ENCODE results near the gene EPG5.
"Not testable (repeated sequence)": the region's sequence is repeated elsewhere in the genome, so short reads cannot be mapped to it uniquely, and the experiment has no call there.

EPG5 gene, protein sequence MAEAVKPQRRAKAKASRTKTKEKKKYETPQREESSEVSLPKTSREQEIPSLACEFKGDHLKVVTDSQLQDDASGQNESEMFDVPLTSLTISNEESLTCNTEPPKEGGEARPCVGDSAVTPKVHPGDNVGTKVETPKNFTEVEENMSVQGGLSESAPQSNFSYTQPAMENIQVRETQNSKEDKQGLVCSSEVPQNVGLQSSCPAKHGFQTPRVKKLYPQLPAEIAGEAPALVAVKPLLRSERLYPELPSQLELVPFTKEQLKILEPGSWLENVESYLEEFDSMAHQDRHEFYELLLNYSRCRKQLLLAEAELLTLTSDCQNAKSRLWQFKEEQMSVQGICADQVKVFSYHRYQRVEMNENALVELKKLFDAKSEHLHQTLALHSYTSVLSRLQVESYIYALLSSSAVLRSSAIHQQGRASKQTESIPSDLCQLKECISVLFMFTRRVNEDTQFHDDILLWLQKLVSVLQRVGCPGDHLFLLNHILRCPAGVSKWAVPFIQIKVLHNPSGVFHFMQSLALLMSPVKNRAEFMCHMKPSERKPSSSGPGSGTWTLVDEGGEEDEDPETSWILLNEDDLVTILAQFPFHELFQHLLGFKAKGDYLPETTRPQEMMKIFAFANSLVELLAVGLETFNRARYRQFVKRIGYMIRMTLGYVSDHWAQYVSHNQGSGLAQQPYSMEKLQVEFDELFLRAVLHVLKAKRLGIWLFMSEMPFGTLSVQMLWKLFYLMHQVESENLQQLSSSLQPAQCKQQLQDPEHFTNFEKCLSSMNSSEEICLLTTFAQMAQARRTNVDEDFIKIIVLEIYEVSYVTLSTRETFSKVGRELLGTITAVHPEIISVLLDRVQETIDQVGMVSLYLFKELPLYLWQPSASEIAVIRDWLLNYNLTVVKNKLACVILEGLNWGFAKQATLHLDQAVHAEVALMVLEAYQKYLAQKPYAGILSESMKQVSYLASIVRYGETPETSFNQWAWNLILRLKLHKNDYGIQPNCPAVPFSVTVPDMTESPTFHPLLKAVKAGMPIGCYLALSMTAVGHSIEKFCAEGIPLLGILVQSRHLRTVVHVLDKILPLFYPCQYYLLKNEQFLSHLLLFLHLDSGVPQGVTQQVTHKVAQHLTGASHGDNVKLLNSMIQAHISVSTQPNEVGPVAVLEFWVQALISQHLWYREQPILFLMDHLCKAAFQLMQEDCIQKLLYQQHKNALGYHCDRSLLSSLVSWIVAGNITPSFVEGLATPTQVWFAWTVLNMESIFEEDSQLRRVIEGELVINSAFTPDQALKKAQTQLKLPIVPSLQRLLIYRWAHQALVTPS (N-terminal part only)

DNA sequence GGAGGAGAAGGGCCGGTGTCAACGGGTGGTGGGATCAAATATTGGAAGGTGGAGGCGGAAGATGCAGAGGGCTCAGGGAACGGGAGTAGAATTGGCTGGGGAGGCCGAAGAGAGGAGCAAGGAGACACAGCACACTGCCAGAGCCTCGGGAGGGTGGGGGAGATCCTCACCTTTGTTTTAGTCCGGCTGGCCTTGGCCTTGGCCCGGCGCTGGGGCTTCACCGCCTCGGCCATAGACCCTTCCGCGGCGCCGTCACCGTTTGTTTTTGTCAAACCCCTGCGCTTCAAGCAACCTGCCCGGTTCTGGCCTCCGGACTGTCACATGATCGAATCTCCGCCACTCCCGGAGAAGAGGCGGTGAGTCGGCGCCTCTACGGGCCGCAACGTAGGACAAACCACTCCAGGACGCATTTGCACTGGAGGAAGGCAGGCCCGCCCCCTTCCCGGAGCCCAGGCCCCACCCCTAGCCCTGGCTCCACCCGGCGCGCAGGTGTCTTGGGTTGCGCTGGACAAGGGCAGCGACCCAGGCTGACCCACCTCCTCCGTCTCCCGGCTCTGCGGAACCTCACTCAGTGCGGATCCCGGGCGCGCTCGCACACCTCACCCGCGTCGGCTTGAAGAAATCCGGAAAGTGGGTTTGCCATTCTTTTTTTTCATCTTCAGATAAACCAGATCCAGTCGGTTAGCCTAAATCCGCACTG lies at the start of gene EPG5:
EPG5 (minus strand) TSS at position 323 of the 700 bp plus-strand sequence; CDS start at position 233, 90 bp downstream.
- peak; percentile 85 to 90 (median 89) for DNase-seq

DNA sequence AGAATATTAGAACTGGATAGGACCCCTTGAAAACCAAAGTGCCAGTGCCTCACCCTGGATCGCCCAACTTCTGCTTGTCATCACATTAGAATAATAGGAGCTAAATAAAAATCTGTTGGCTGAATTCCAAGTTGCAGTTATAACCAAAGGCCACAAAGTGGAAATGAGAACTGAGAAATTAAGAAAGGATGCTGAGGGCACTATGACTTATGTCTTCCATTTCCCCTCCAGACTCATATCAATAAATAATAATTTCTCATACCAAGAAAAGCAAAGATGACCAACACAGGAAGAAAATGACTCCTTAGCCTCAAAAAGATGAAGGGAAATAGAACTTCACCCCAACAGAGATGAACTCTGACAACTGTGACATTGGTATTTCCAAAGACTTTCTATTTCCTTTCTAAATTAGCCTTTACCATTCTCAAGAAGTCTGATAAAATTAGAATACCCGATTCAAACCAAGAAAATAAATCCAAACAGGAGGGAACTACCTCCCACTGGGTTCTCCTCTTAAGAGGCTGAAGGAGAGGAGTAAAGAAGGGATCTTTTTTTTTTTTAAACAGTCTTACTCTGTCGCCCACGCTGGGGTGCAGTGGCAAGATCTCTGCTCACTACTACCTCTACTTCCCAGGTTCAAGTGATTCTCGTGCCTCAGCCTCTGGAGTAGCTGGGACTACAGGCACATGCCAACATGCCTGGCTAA lies 46.5 kb upstream of the EPG5 start:
- DNase-seq: no peak

DNA sequence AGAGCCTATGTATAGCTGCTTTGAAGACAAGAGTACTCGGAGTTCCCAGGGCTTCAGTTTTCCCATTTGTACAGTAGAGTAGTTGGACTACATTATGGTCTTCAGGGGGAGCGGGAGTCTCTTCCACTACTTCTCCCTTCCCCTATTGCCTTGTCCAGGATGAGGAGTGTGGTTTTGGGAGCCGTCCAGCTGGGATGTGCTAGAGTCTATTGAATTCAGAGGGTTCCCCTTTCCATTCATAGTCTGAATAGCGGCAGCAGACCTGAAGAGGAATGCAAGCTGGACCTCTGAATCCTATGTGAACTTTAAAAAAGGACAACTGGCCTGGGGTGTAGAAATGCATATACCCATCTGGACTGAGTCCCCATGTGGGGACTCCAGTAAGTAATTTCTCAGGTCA lies 43.5 kb upstream of the EPG5 start:
- no peak for DNase-seq

DNA sequence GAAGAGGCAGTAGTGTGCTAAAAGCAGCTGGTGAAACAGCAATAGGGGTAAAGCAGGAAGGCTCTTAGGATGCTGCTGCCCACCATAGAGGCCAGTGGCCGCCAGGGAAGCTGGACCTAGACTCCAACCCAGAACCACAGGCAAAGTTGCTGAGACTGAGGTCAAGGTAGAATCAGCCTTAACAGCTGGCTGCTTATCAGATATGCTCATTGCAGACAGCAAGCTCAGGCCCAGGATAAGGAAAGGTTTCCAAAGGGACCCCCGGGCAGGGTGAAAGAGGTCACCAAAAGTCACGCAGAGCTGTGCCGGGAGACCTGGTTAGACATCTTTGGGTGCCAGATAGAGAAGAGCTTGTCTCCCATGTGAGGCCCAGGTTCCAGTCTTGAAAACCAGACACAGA lies 42.9 kb upstream of the EPG5 start:
- DNase-seq: no peak

DNA sequence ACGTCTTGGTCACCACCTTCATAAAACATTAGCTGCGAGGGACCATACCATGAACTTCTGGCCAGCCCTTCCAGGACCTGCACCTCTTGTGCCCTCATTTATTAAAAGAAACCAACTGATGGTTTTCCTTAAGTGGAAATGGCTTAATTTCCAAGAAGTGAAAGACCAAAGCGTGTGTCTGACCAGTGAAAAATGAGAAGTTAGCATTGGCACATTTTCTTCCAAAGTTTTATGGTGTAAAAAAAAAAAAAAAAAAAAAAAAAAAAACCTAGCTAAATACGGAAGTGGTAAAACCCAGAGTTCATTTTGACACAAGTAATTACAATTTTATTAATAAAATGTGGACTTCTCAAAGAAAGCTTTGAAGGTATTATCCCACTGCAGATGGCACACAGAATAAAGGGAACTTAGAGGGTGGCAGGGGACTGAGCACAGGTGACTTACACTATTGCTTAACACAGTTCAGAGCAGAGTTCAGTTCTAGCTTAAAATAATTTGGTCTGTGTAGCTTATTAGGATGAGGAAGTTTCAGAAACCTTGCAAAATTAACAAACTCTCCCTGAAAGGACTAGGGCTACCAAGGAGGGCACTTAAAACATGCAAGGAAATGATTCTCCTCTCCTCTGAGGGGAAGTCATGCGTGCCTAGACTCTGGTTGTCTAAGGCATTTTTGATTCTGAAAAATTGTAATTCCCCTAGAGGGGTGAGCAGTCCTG lies 42.2 kb upstream of the EPG5 start:
- no peak for DNase-seq

DNA sequence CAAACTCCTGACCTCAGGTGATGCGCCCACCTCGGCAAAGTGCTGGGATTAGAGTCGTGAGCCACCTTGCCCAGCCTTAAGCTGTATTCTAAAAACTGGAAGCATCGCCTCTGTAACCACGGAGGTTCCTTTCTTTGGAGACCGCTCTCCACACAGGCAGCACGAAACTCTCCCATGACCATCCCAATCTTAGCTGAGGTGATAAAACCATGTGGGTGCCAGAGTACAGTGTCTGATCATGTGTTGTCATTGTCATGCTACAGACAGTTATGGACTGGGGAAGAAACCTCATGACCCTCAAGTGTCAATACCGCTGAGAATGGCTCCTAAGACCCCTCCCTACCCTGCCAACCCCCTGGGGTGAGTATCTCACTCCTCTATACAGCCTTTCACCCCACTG lies 41.4 kb upstream of the EPG5 start:
- no peak for DNase-seq

DNA sequence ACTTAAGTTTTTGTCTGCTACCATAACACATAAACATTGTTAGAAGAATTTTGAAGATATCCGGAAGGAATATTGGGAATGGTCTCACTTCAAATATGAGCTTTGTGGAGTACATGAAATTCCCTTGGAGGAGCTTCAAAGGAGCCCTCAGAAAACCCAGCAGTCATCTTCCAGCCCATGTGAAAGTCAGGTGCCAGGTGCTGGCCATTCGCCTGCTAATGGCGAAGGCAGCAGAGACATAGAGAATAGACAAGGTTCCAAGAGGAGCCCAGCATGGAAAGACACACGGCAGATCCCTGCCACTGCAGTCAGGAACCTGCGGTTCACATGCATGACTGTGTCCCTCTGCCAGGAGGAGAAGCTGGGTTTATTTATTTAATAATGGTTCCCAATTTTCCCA lies 40.0 kb upstream of the EPG5 start:
- no peak for DNase-seq

DNA sequence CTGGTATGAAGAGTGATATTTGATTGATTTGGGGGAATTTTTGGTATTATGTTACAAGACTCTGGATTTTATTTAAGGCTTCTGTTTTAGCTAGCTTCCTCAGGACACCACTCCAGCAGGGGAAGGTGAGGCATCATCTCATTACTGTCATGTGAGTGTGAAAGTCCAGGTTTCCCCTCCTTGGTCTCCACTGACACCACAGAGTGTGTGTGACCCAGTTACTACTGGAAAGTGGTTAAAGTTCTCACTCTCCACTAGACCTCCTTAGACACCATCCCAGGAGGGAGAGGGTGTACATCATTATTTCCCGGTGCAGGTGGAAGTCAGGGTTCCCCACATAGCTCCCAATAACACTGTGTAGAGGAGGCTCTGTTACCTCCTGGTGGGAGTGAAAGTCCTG lies 35.8 kb upstream of the EPG5 start:
- DNase-seq: no peak

DNA sequence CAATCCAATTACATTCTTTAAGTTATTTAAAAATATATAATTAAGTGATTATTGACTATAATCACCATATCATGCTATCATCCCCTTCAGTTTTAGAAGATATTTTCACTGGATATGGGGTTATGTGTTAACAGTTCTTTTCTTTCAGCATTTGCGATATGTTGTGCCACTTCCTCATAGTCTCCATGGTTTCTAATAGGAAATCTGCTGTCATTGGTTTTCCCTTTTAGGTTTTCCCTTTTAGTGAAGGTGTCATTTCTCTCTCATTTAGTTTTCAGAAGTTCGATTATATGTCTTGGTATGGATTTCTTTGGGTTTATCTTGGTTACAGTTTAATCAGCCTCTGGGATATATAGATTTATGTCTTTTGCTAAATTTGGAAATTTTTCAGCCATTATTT lies 34.8 kb upstream of the EPG5 start:
- DNase-seq: no peak

DNA sequence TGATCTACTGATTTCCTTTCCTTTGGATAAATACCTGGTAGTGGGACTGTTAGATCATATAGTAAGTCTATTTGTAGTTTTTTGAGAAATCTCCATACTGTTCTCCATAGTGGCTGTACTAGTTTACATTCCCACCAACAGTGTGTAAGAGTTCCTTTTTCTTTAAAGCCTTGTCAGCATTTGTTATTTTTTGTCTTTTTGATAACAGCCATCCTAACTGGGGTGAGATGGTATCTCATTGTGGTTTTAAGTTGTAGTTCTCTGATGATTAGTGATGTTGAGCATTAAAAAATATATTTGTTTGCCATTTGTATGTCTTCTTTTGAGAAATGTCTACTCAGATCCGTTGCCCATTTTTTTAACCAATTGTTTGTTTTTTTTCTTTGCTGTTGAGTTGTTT lies 33.9 kb upstream of the EPG5 start:
- no peak for DNase-seq

DNA sequence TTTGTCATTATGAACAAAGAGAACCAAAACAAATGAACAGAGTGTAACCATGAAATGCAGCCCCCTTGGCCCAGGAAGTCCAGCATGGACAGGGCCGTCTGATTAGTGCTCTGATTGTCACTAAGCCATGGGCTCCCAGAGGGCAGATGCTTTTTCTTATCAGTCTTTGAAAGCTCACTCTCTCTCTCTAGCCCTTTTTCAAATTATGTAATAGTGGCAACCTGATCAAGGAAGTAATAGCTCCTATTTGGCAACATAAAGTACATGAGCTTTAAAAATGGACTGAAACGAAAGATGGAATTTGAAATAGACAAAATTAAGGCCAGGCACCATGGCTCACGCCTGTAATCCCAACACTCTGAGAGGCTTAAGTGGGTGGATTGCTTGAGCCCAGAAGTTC lies 32.4 kb upstream of the EPG5 start:
- no peak for DNase-seq

DNA sequence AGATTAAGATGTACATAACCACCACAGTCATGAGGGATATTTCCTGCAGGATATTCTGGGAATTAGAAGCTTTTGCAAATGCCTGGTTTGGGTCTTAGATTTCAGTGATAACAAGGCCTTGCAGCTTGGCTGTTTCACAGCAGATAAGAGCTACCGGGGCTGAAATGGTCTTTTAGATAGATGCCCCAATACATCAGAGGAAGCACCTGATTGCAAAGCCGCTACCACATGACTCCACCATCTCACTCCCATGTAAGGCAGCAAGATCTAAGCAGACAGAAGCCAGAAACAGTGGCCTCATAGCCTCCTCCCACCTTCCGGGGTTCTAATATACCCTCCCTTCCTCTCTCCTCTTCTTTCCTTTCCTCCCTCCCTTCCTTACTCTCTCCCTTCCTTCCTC lies 31.1 kb upstream of the EPG5 start:
- peak in 3 of 6 experiments; percentile 17 to 24 (median 23) for DNase-seq

DNA sequence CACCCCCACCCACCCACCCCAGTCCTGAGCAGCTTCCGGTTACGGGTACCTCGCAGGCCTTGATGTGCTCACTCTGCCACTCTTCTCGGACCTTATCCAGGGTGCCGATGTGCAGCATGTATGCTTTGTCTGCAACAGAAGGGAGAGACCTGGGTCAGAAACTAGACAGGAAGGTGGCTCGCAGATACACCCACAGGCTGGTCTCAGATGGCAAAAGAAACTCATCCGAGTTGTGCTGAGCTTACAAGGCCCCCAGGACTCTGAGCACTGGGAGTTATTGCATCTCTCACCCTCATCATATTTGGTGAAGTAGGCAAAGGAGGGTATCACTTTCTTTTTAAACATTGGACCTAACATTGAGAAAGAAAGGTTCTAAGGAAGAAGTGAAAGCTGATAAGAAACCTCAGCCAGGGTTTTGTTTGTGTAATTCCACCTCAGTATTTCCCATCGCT lies 30.6 kb upstream of the EPG5 start:
- DNase-seq: peak in 3 of 6 experiments; percentile 16 to 37 (median 22)

DNA sequence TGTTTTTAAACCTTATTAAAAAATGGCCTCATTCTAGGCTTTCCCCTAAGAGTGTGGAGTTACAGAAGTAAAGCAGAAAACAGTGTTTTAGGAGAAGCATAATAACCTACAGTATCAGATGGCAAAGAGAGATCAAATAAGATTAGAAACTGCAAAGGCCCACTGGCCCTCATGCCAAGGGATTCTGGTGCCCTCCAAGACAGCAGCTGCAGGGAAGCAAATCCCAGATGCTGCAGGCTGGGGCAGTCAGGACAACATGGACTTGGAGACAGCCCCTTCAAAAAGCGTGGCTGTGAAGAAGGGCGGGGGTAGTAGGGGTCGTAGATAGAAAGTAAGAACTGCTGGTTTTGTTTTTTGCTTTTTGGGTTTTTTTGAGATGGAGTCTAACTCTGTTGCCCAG lies 28.3 kb upstream of the EPG5 start:
- no peak for DNase-seq

DNA sequence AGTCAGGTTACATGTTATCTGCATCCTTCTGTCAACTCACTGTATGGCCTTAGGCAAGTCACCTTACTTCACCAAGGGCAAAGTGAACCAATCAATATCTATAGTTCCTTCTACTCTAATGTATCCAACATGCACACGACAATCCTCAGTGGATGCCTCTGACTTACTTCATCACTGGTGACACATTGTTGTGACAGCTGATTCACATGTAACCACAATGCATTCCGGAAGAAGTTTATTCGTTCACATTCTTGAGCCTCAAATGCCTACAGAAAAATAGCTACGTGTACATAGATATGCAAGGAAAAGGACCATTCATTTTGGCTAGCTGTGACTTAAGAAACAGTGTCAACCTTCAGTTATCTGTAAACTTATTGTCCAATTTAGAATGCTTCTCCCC lies 26.3 kb upstream of the EPG5 start:
- no peak for DNase-seq

DNA sequence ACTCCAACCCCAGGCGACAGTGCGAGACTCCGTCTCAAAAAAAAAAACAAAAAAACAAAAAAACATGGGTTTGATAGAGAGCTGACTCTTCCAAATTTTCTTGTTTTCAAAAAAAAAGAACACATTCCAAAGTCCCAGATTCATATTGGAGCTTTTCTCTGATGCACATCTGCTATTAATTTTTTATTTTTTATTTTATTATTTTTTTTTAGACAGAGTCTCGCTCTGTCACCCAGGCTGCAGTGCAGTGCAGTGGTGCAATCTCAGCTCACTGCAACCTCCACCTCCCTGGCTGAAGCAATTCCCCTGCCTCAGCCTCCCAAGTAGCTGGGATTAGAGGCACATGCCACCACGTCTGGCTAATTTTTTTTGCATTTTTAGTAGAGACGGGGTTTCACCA lies 25.4 kb upstream of the EPG5 start:
- DNase-seq: not testable (repeated sequence)

DNA sequence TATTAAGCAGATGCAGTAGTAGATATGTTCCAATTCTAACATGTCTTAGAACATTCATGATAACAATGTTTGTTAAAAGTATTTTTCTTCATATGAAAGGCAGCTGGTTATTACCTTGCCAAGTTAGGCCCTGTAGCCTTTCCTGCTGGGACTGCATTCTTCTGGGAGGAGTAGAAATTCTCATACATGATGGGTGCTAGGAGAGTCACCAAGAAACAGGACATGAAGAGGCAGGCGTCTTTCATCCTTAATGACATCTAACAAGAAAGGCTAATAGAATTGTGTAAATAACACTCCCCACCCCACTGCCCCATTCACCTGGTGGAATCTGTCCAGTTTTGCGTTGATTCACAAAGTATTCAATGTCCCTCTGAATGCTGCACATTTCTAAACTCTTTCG lies 24.7 kb upstream of the EPG5 start:
- no peak for DNase-seq

DNA sequence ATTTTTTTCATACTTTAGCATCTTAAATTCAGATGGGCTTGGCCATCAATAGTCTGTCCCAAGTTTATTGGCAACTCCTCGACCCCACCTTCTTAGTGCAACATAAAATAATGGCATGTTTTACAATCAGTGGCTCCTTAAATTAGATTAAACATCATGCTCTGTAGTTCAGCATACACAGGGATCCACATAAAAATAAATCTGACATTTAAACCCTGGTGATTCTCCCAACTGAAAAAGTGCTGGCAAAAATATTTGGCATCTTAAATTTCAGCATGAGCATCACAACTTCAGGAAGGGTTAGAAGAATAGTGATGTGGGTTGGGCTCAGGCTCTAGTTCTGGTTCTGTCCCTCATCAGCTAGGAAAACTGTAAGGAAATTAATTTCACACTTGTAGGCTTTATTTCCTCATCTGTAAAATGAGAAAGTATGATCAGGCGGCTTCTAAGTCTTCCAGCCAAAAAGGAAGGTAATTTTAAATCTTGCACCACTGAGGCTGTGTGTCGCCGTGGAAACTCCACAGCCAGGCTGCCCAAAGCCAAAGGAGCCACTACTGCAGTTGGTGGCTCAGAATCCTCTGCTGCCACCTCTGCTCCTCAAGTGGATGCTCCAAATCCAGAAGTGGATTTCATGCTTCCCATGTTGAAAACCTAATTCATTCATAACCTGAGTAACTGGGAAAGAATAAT lies 17.6 kb upstream of the EPG5 start:
- no peak for DNase-seq

DNA sequence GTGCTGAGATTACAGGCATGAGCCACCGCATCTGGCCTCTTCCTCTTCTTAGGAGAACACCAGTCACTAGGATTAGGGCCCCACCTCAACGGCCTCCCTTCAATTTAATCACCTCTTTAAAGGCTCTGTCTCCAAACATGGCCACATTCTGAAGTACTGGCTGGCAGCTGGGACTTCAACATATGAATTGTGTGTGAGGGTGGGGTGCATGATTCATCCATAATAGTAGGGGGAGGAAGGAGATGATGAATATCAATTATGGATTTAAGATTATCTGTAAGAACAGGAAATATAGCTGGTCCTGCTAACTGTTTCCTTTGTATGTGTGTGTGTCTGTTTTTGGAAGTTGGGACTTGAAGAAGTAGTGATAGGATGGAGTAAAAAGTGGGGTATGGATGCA lies 14.7 kb upstream of the EPG5 start:
- DNase-seq: no peak

DNA sequence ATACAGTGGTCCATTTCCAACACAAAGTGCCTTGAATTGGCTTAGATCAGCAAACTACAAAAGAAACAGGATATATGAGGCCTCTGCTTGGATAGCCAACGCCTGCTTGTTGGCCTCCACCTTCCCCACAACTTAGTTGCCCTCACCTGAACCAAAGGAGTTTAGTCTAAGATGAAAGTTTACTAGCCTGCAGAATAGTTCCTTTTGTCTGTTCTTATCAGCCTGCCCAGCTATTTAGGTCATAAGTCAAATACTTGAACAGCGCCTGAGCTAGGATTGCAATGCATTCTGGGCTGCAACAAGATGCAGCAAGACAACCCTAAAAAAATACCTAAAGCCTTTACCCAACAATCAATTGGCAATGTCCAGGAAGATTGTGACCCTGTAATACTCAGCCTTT lies 13.1 kb upstream of the EPG5 start:
- DNase-seq: no peak

All from stimulated activated naive CD4-positive, alpha-beta T cell (primary cell).